ENCODE measurements around the gene PLPP7.

GRCh38 chr9:131308452-131308851, 18.9 kb downstream of the PLPP7 start:
- TF ChIP-seq CTCF (IDR thresholded peaks at IDR 0.05; ENCODE audit: poor library complexity, severe bottlenecking) (no peak), POLR2AphosphoS5 (IDR thresholded peaks at IDR 0.05) (no peak), SMC3 (conservative IDR thresholded peaks at IDR 0.05; ENCODE audit: poor library complexity) (no peak), REST (IDR thresholded peaks at IDR 0.05; ENCODE audit: borderline replicate concordance) (no peak), RAD21 (conservative IDR thresholded peaks at IDR 0.05) (no peak), EZH2 (IDR thresholded peaks at IDR 0.05; ENCODE audit: borderline replicate concordance, insufficient read depth, low read length, poor library complexity, severe bottlenecking) (no peak), MXI1 (conservative IDR thresholded peaks at IDR 0.05; ENCODE audit: poor library complexity, severe bottlenecking) (no peak), EP300 (conservative IDR thresholded peaks at IDR 0.05; ENCODE audit: poor library complexity, severe bottlenecking) (no peak)
